BLaER1 treated with 17β-estradiol and CSF1 and Interleukin-3, amounts not matched to agents 10 nM and 100 nM (cell line): ENCODE data around the gene ZNF579.
A peak's percentile ranks its signal among the peaks of the same experiment; 100 is the strongest.

Experiments
- H3K27ac ChIP-seq, 11 experiments: shearing (Covaris generic); formaldehyde crosslinking; 2 replicates each; pipeline ENCODE4 v1.8.1; 2022
- H3K27me3 ChIP-seq, 11 experiments: shearing (Covaris generic); formaldehyde crosslinking; 2 replicates each; pipeline ENCODE4 v1.8.1; 2022
- H3K36me3 ChIP-seq, 11 experiments: shearing (Covaris generic); formaldehyde crosslinking; 2 replicates each; pipeline ENCODE4 v1.8.1; 2022
- H3K4me1 ChIP-seq, 10 experiments: shearing (Covaris generic); formaldehyde crosslinking; 2 replicates each; pipeline ENCODE4 v1.8.1; 2022
- H3K4me2 ChIP-seq, 11 experiments: shearing (Covaris generic); formaldehyde crosslinking; 2 replicates each; pipeline ENCODE4 v1.8.1; 2022
- H3K4me3 ChIP-seq, 10 experiments: shearing (Covaris generic); formaldehyde crosslinking; 2 replicates each; pipeline ENCODE4 v1.8.1; 2022
- H3K9ac ChIP-seq, 11 experiments: shearing (Covaris generic); formaldehyde crosslinking; 2 replicates each; pipeline ENCODE4 v1.8.1; 2022
- H3K9me3 ChIP-seq, 11 experiments: shearing (Covaris generic); formaldehyde crosslinking; replicated peaks in 1 of 11; 2 replicates each; pipeline ENCODE4 v1.8.1; 2022
- H4K20me1 ChIP-seq, 11 experiments: shearing (Covaris generic); formaldehyde crosslinking; 2 replicates each; pipeline ENCODE4 v1.8.1; 2022
- Cebpa-rat ChIP-seq, 11 experiments: shearing (Covaris generic); IDR thresholded peaks; 2 replicates each; pipeline ENCODE4 v1.8.1; 2022

The ZNF579 gene

DNA sequence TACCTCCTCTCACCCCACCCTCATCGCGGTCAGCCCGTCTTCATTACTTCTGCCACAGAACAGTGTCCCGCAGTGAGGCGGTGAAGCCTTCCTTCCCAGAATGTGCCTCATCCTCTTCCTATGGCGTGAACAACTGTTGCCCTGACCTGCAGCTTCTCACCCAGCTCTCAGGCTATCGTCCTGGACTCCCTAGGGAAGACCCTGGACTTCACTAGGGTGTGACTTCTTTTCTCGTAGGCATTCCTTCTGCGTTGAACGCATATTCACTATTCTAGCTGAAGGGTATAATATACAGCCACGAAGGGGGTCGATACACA, 25.8 kb upstream of the ZNF579 start:
- peak overlapping the region in 9 of 11 experiments; percentile 5 to 95 (median 93); a peak in 14 of 22 replicates for H3K27ac ChIP-seq
- no peaks in the 10 kb centered on the region for H3K27me3 ChIP-seq
- peaks cover 0 to 52% (median 46%) of the 10 kb centered on the region in 11 experiments; a peak in 16 of 22 replicates for H4K20me1 ChIP-seq
- no peak for TF ChIP-seq Cebpa-rat (IDR thresholded peaks at IDR 0.05)
- H3K36me3 ChIP-seq, result peaks cover 35 to 61% (median 45%) of the 10 kb centered on the region in 11 experiments
- peaks cover 0 to 6% (median 0%) of the 10 kb centered on the region in 11 experiments; a peak in 2 of 22 replicates for H3K9me3 ChIP-seq
- H3K9ac ChIP-seq, result peak overlapping the region; percentile 84 to 96 (median 94)
- H3K4me3 ChIP-seq, result peak overlapping the region; percentile 75 to 96 (median 87)
- H3K4me2 ChIP-seq, result peak overlapping the region; percentile 88 to 99 (median 96)
- peaks cover 34 to 78% (median 49%) of the 10 kb centered on the region in 10 experiments for H3K4me1 ChIP-seq

DNA sequence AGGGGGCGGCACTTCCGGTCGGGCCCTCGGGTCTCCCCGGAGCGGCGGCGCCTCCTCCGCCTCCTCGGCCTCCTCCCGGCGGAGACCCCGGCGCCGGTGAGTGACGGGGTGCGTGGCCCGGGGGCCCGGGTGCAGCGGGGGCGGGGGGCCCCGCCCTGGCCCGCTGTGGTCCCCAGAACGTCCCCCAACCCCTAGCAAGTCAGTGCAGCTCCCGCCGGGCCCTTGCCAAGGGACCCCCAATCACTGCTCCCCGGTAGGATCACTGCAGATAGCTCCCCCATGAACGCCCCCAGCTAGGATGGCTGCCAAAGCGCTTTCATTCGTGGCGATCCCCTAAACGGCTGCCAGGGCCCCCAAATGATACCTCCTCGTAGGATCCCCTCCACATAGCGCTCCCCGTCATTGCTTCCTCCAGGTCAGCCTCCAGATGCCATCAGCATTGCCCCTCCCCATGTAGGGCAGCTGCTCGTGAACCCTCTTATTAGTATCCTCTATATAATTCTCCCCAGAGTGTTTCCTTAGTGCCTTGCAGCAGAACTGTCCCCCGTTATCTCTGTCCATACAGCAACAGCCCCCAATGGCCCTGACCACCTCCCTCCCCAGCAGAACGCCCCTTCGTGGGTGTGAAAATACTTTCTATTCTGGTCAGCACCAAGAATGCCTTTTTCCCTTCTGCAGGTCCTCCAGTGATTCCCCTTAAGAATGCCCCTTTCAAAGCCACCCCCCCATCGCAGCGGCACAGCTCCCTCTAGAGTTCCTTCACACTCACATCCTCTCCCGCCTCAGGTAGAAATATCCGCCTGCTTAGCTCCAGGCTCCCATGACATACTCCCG, 25.2 kb upstream of the ZNF579 start, which contains the start of gene ZNF865:
Gene ZNF865 (plus strand): TSS at position 11 of the 834 bp plus-strand sequence. CDS start 7,972 bp downstream, outside the sequence.
- Histone ChIP-seq H3K4me3 (peak within 1 kb of the TSS; percentile 75 to 96 (median 87)), H3K4me2 (peak within 1 kb of the TSS; percentile 89 to 99 (median 96)), H3K9ac (peak within 1 kb of the TSS; percentile 84 to 96 (median 94)), H3K36me3 (peaks cover 31 to 56% (median 44%) of the 10 kb centered on the region in 11 experiments), H3K27ac (peak within 1 kb of the TSS; percentile 86 to 95 (median 93)), H3K4me1 (peaks cover 40 to 78% (median 52%) of the 10 kb centered on the region in 10 experiments), H3K27me3 (no peaks in the 10 kb centered on the region), H3K9me3 (peaks cover 0 to 6% (median 0%) of the 10 kb centered on the region in 11 experiments; a peak in 2 of 22 replicates), H4K20me1 (peaks cover 0 to 46% (median 41%) of the 10 kb centered on the region in 11 experiments; a peak in 16 of 22 replicates)
- no peak for TF ChIP-seq Cebpa-rat (IDR thresholded peaks at IDR 0.05)

DNA sequence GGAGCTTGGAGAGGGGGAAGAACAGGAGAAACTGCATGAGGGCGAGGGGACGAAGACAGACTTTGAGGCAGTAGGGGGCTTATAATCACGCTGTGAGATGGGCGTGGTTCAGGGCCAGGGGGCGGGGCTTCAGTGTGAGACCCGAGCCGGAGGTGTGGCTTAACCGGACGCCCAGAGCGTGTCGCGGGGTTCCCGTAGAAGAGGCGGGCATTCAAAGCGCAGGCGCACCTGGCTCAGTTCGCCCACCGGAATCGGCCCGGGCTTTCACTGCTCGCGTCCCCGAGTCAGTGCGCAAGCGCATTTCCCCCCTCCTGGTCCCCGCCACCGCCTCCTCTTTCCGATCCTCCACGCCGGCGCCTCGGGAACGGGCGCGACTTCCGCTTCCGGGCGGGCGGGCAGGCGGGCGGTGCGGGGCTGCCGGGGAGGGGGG, 24.6 kb upstream of the ZNF579 start:
- TF ChIP-seq Cebpa-rat (IDR thresholded peaks at IDR 0.05), result no peak
- Histone ChIP-seq H3K27ac (peak overlapping the region; percentile 86 to 95 (median 93)), H3K4me2 (peak overlapping the region in 8 of 11 experiments; percentile 71 to 99 (median 90); a peak in 13 of 22 replicates), H3K4me1 (peaks cover 42 to 74% (median 55%) of the 10 kb centered on the region in 10 experiments), H3K9ac (peak overlapping the region; percentile 84 to 96 (median 94)), H3K27me3 (no peaks in the 10 kb centered on the region), H4K20me1 (peaks cover 0 to 40% (median 36%) of the 10 kb centered on the region in 11 experiments; a peak in 15 of 22 replicates), H3K9me3 (peaks cover 0 to 6% (median 0%) of the 10 kb centered on the region in 11 experiments; a peak in 2 of 22 replicates), H3K4me3 (peak overlapping the region; percentile 75 to 96 (median 87)), H3K36me3 (peaks cover 26 to 50% (median 38%) of the 10 kb centered on the region in 11 experiments)

DNA sequence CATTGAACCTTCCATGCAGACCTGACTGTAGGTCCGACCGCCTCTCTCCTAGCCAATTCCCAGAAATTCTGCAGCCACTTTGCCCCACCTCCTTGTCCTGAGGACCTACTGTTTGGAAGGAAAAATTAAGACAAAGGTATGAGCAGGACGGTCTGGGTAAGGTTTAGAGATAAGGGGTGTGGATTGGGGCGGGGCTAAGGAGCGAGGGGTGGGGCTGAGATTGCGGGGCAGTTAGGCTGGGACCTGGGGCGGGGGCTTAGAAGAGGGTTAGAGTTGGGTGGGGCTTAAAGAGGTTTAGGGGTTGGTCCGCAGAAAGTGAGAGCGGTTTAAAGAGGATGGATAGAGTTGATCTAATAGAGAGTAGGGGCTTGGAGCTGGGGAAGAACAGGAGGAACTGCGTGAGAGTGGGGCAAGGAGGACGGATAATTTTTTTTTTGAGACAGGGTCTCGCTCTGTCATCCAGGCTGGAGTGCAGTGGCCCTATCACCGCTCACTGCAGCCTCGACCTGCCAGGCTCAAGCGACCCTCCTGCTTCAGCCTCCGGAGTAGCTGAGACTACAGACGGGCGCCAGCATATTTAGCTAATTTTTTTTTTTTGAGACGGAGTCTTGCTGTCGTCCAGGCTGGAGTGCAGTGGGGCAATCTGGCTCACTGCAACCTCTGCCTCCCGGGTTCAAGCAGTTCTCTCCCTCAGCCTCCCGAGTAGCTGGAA, 23.1 kb upstream of the ZNF579 start:
- H3K9ac ChIP-seq, result peak overlapping the region; percentile 69 to 96 (median 90); a peak in 19 of 22 replicates
- no peak for TF ChIP-seq Cebpa-rat (IDR thresholded peaks at IDR 0.05)

DNA sequence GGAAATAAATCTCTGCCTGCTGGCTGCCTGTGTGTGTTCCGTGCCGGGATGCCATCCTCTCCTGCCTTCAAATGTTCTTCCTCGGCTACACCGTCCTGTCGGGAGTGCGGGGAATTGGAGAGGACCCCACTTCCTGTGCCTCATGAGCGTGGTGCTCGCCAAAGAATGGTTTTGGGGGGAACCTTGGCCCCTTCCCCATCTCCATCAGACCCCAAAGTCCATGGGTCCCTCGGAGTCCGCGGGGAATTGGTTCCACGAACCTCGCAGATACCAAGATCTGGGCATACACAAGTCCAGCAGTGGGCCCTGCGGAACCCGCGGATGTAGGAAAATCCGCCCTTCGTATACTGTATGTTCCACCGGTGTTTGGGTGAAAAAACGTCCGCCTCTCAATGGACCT, 22.5 kb upstream of the ZNF579 start:
- peaks cover 9 to 29% (median 22%) of the 10 kb centered on the region in 11 experiments; a peak in 19 of 22 replicates for H3K36me3 ChIP-seq
- peaks cover 0 to 20% (median 17%) of the 10 kb centered on the region in 11 experiments; a peak in 12 of 22 replicates for H4K20me1 ChIP-seq
- H3K9ac ChIP-seq, result peak overlapping the region in 1 of 11 experiments; percentile 10; a peak in 1 of 22 replicates
- H3K27ac ChIP-seq, result peak overlapping the region in 6 of 11 experiments; percentile 7 to 99 (median 32); a peak in 4 of 22 replicates
- no peaks in the 10 kb centered on the region for H3K27me3 ChIP-seq
- H3K4me2 ChIP-seq, result peak overlapping the region in 4 of 11 experiments; percentile 86 to 96 (median 90); a peak in 5 of 22 replicates
- H3K4me3 ChIP-seq, result no peak overlapping the region
- TF ChIP-seq Cebpa-rat (IDR thresholded peaks at IDR 0.05), result no peak
- peaks cover 0 to 4% (median 0%) of the 10 kb centered on the region in 11 experiments; a peak in 1 of 22 replicates for H3K9me3 ChIP-seq
- H3K4me1 ChIP-seq, result peaks cover 48 to 68% (median 56%) of the 10 kb centered on the region in 10 experiments

More for the DNA sequence above, 23.1 kb upstream of the ZNF579 start:
- Histone ChIP-seq H3K27me3 (no peaks in the 10 kb centered on the region), H3K4me3 (peak overlapping the region; percentile 75 to 96 (median 87); a peak in 19 of 20 replicates), H3K4me2 (peak overlapping the region; percentile 71 to 99 (median 92)), H3K4me1 (peaks cover 42 to 65% (median 55%) of the 10 kb centered on the region in 10 experiments), H3K36me3 (peaks cover 11 to 35% (median 25%) of the 10 kb centered on the region in 11 experiments; a peak in 20 of 22 replicates), H4K20me1 (peaks cover 0 to 25% (median 22%) of the 10 kb centered on the region in 11 experiments; a peak in 12 of 22 replicates), H3K9me3 (peaks cover 0 to 4% (median 0%) of the 10 kb centered on the region in 11 experiments; a peak in 1 of 22 replicates), H3K27ac (peak overlapping the region; percentile 86 to 95 (median 93); a peak in 20 of 22 replicates)

DNA sequence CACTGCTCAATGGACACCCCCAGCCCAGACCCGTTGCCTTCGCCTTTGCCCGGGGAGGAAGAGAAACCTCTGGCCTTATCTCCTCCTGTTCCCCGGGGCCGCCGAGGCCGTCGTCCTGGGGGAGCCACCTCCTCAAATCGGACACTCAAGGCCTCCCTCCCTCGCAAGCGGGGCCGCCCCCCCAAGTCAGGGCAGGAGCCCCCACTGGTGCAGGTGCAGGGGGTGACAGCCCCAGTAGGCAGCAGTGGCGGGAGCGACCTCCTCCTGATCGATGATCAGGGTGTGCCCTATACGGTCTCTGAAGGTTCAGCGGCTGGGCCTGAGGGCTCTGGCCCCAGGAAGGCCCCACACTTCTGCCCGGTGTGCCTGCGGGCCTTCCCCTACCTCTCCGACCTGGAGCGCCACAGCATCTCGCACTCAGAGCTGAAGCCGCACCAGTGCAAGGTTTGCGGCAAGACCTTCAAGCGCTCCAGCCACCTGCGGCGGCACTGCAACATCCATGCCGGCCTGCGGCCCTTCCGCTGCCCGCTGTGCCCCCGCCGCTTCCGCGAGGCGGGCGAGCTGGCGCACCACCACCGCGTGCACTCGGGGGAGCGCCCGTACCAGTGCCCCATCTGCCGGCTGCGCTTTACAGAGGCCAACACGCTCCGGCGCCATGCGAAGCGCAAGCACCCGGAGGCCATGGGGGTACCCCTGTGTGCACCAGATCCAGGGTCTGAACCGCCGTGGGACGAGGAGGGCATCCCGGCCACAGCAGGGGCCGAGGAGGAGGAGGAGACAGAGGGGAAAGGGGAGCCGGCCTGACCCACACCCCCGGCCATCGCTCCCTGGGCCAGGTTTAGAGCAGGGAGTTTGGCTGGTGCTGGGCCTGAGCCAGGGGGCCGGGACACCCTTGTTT, 21.7 kb upstream of the ZNF579 start:
- peaks cover 41 to 63% (median 52%) of the 10 kb centered on the region in 10 experiments for H3K4me1 ChIP-seq
- no peak for TF ChIP-seq Cebpa-rat (IDR thresholded peaks at IDR 0.05)
- peak overlapping the region in 1 of 10 experiments; percentile 64; a peak in 1 of 20 replicates for H3K4me3 ChIP-seq
- peak overlapping the region in 4 of 11 experiments; percentile 88 to 96 (median 91); a peak in 5 of 22 replicates for H3K4me2 ChIP-seq
- H3K36me3 ChIP-seq, result peaks cover 13 to 31% (median 25%) of the 10 kb centered on the region in 11 experiments; a peak in 21 of 22 replicates
- H3K9me3 ChIP-seq, result peaks cover 0 to 4% (median 0%) of the 10 kb centered on the region in 11 experiments; a peak in 1 of 22 replicates
- peaks cover 0 to 15% (median 10%) of the 10 kb centered on the region in 11 experiments; a peak in 11 of 22 replicates for H4K20me1 ChIP-seq
- H3K27ac ChIP-seq, result peak overlapping the region in 10 of 11 experiments; percentile 13 to 99 (median 95); a peak in 14 of 22 replicates
- peak overlapping the region in 4 of 11 experiments; percentile 29 to 97 (median 95); a peak in 3 of 22 replicates for H3K9ac ChIP-seq
- H3K27me3 ChIP-seq, result no peaks in the 10 kb centered on the region

DNA sequence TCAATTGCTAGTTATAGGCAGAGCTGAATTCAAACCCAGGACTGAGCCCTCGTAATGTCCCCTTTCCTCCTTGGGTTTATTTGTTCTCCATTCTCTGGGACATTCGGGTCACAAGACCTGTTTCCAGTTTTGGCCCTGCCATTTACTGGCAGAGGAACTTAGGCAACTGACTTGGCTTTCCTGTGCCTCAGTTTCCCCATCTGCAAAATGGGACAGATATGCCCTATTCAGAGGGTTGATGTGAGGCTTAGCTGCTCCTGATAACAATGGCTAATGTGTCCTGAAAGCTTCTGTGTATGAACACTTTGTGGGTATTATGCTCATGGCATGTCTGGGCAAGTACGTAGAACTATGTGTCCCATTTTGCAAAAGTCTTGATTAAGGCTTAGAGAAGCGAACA, 20.4 kb upstream of the ZNF579 start:
- H3K36me3 ChIP-seq, result peaks cover 21 to 38% (median 32%) of the 10 kb centered on the region in 11 experiments
- peak overlapping the region; percentile 92 to 97 (median 94) for H3K9ac ChIP-seq
- H3K27ac ChIP-seq, result peak overlapping the region; percentile 95 to 99 (median 97); a peak in 19 of 22 replicates

More for the DNA sequence above, 20.4 kb upstream of the ZNF579 start:
- peaks cover 0 to 10% (median 4%) of the 10 kb centered on the region in 11 experiments; a peak in 13 of 22 replicates for H3K9me3 ChIP-seq
- H3K27me3 ChIP-seq, result no peaks in the 10 kb centered on the region
- H3K4me1 ChIP-seq, result peaks cover 30 to 52% (median 40%) of the 10 kb centered on the region in 10 experiments
- peaks cover 0 to 8% (median 0%) of the 10 kb centered on the region in 11 experiments; a peak in 1 of 22 replicates for H4K20me1 ChIP-seq
- peak overlapping the region; percentile 75 to 96 (median 87) for H3K4me2 ChIP-seq
- H3K4me3 ChIP-seq, result peak overlapping the region; percentile 64 to 79 (median 70)
- TF ChIP-seq Cebpa-rat (IDR thresholded peaks at IDR 0.05), result no peak
